GM21360 (cell line): Measurements from ENCODE around the gene WBP4.
A peak's percentile ranks its signal among the peaks of the same experiment; 100 is the strongest.
"Not testable (repeated sequence)": the region's sequence is repeated elsewhere in the genome, so short reads cannot be mapped to it uniquely, and the experiment has no call there.

Source experiments
- ATAC-seq: cut with Tn5 transposase; IDR thresholded peaks from one replicate; pipeline ENCODE4 v1.9.1; 2021; ENCODE audit warnings: mild to moderate bottlenecking, moderate library complexity; ENCODE audit not compliant: unreplicated experiment

The WBP4 gene

GRCh38 chr13:41077475-41077874 is 16.2 kb downstream of the WBP4 start:
- ATAC-seq = no peak

- ATAC-seq = no peak
Observed at GRCh38 chr13:41079725-41080124, 18.4 kb downstream of the WBP4 start.

- no peak for ATAC-seq
Observed at GRCh38 chr13:41085961-41086585, 24.8 kb downstream of the WBP4 start.

GRCh38 chr13:41095681-41096080 is 34.4 kb downstream of the WBP4 start:
- ATAC-seq = not testable (repeated sequence)

GRCh38 chr13:41098761-41099160 is 37.5 kb downstream of the WBP4 start:
- no peak for ATAC-seq

- no peak for ATAC-seq
Observed at GRCh38 chr13:41099986-41100385, 38.7 kb downstream of the WBP4 start.

- ATAC-seq = no peak
Observed at GRCh38 chr13:41107104-41107571, 45.8 kb downstream of the WBP4 start.

- ATAC-seq = no peak
Observed at GRCh38 chr13:41107584-41108014, 46.3 kb downstream of the WBP4 start.

- no peak for ATAC-seq
Observed at GRCh38 chr13:41111454-41111853, 50.1 kb downstream of the WBP4 start.

GRCh38 chr13:41117869-41118268 is 56.6 kb downstream of the WBP4 start:
- no peak for ATAC-seq

GRCh38 chr13:41122838-41123237 is 61.5 kb downstream of the WBP4 start:
- no peak for ATAC-seq

GRCh38 chr13:41127701-41128100 is 66.4 kb downstream of the WBP4 start:
- no peak for ATAC-seq

GRCh38 chr13:41130356-41130755 is 69.0 kb downstream of the WBP4 start:
- ATAC-seq = no peak

- ATAC-seq = not testable (repeated sequence)
Observed at GRCh38 chr13:41131189-41131588, 69.9 kb downstream of the WBP4 start.

GRCh38 chr13:41131660-41132511 is 70.6 kb downstream of the WBP4 start:
- peak; percentile 9 for ATAC-seq

- ATAC-seq = peak; percentile 97
Observed at GRCh38 chr13:41132512-41133152, 71.3 kb downstream of the WBP4 start, which contains the start of gene KBTBD6. Gene KBTBD6, minus strand, starts transcription at chr13:41132802. Its CDS starts 291 bp downstream, at chr13:41132511.
